C4-2B (cell line): ENCODE data around the gene RAPGEF6.

ENCODE experiments used
- CTCF ChIP-seq: fragments of 450-650 bp; conservative IDR thresholded peaks from 2 replicates; pipeline ENCODE4 v1.5.1; 2017; ENCODE audit warnings: mild to moderate bottlenecking
- ZFX ChIP-seq: fragments of 450-650 bp; IDR thresholded peaks from 2 replicates; pipeline ENCODE4 v1.6.1; 2017

DNA sequence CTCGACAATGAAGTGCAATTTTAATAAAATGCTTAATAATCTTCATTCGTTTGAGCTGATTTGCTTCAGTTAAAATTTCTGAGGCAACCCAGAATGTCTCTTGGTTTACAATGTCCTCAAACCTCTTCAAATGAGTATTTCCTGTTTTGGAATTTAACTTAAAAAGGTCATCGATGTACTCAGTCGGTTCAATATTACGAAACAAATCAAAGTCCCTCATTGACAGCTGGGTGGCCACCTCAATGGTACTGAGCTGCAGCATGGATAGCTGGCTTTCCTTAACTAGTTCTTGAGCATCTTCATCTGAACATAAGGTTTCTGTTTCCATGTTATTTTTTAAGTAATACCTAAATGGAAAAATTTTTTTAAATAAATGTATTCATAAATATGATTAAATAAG is 173.3 kb downstream of the RAPGEF6 start:
- TF ChIP-seq CTCF (no peak), ZFX (no peak)
